ENCODE results near the gene DUSP10. TPM values are rescaled to one million over a fixed set of nuclear protein-coding genes. Genes with fewer than 3 reads are reported as not detected.

DUSP10 gene
- total and polyA plus RNA-seq, 8 donors = 4.7 to 14.5 (median 9.3) TPM

DNA sequence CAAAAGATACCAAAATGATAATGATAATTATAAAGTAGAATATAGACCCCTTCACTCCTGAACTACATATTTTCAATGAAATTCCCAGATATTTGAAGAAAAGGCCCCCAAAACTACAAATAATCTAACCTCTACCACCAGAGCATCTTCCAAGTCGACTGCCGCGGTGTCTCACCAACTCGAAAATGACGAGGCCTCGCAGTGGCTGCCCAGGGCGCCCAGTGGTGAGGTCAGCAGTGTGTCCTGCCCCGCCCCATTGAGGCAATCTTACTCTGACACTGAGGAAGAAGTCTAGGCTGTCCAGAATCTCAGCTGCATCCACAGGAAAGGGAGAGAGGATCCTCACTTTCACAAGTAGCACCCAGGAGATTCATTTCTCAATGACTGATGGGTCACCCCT is 5.2 kb downstream of the DUSP10 start:
- H3K27me3 ChIP-seq = no peaks in the 10 kb centered on the region
- TF ChIP-seq, protein P1, sequence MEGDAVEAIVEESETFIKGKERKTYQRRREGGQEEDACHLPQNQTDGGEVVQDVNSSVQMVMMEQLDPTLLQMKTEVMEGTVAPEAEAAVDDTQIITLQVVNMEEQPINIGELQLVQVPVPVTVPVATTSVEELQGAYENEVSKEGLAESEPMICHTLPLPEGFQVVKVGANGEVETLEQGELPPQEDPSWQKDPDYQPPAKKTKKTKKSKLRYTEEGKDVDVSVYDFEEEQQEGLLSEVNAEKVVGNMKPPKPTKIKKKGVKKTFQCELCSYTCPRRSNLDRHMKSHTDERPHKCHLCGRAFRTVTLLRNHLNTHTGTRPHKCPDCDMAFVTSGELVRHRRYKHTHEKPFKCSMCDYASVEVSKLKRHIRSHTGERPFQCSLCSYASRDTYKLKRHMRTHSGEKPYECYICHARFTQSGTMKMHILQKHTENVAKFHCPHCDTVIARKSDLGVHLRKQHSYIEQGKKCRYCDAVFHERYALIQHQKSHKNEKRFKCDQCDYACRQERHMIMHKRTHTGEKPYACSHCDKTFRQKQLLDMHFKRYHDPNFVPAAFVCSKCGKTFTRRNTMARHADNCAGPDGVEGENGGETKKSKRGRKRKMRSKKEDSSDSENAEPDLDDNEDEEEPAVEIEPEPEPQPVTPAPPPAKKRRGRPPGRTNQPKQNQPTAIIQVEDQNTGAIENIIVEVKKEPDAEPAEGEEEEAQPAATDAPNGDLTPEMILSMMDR (IDR thresholded peaks at IDR 0.05) = no peak
- H3K36me3 ChIP-seq = peaks cover 0 to 5% (median 0%) of the 10 kb centered on the region in 3 donors
- intact Hi-C loops (cut with DNase I) = no loop called here
- peaks cover 0 to 39% (median 6%) of the 10 kb centered on the region in 3 donors for H3K4me1 ChIP-seq
- H3K27ac ChIP-seq = no peak overlapping the region
- 97 to 98% methylated on average over 8 of the region's 8 CpGs for WGBS, 2 donors
- no peak for ATAC-seq
- no peaks in the 10 kb centered on the region for H3K9me3 ChIP-seq
- H3K4me3 ChIP-seq = no peak overlapping the region
- no peak for FAIRE-seq
- peak in 1 of 6 donors; percentile 26 for DNase-seq

DNA sequence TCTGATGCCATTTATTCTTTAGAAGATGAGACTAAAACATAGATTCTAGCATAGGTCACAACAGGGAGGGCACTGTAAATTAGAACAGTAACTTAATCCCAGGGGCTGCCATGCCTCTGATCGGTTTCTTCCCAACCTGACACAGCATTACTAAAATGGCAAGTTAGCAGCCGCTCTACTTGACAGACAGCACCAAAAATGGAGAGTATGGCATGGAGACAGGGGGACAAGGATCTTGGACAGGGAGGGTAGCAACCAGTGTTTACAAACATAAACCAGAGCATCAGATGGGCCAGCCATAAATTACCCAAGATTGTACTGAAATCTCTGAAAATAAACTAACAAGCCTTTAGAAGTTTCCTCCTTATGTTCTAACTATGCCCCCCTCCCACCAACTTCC is 5.9 kb downstream of the DUSP10 start:
- Histone ChIP-seq H3K9me3 (no peaks in the 10 kb centered on the region), H3K4me1 (peaks cover 0 to 39% (median 6%) of the 10 kb centered on the region in 3 donors), H3K27me3 (no peaks in the 10 kb centered on the region), H3K27ac (no peak overlapping the region), H3K36me3 (peaks cover 0 to 5% (median 0%) of the 10 kb centered on the region in 3 donors), H3K4me3 (no peak overlapping the region)
- FAIRE-seq (no peak), ATAC-seq (no peak), DNase-seq (no peak)
- 94 to 95% methylated on average over 2 of the region's 2 CpGs for WGBS, 2 donors
- TF ChIP-seq, protein P1 (IDR thresholded peaks at IDR 0.05) = no peak
- intact Hi-C loops (cut with DNase I) = no loop called here

DNA sequence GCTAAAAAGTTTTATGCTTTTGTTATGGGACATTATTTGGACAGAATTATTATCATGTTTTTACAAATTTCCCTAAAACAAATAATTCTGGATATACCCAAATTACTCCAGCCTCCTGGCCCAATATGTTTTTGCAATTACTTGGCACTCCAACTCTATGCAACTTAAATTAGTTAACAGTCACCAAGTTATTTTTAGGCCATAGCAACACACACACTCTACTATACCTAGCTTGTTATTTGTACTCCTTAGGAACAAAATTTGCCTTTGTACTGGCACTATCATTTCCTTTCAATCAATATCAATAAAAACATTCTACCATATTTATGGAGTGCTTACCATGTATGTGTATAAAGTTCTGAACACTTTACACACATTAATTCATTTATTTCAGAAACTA is 7.7 kb downstream of the DUSP10 start:
- FAIRE-seq = no peak
- Histone ChIP-seq H3K27ac (no peak overlapping the region), H3K9me3 (no peaks in the 10 kb centered on the region), H3K27me3 (no peaks in the 10 kb centered on the region), H3K36me3 (peaks cover 0 to 5% (median 0%) of the 10 kb centered on the region in 3 donors), H3K4me3 (no peak overlapping the region), H3K4me1 (peaks cover 0 to 39% (median 6%) of the 10 kb centered on the region in 3 donors)
- TF ChIP-seq, protein P1 (IDR thresholded peaks at IDR 0.05) = no peak
- ATAC-seq = no peak
- no peak for DNase-seq
- intact Hi-C loops (cut with DNase I) = no loop called here

DNA sequence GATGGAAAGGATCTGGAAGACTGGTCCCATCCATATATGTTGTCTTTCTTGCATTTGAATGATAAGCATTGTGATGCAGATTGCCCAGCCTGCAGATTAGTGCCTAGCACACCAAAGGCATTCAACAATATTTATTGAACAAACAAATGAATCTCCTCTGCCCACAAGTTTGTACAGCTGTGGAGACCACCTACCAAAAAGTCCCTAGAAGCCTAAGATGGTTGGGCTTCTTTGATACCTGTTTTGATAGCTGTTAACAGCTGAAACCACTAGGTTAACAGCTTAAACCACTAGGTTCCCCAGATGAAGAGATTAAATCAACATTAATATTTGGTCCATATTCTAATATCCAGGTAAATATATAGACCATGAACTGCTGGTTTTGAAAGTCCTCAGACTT is 9.8 kb downstream of the DUSP10 start:
- DNase-seq (no peak), ATAC-seq (no peak), FAIRE-seq (no peak)
- Histone ChIP-seq H3K36me3 (no peaks in the 10 kb centered on the region), H3K27ac (no peak overlapping the region), H3K4me3 (no peak overlapping the region), H3K4me1 (peaks cover 0 to 27% (median 6%) of the 10 kb centered on the region in 3 donors), H3K9me3 (no peaks in the 10 kb centered on the region), H3K27me3 (no peaks in the 10 kb centered on the region)
- TF ChIP-seq, protein P1 (IDR thresholded peaks at IDR 0.05) = no peak
- intact Hi-C loops (cut with DNase I) = no loop called here

DNA sequence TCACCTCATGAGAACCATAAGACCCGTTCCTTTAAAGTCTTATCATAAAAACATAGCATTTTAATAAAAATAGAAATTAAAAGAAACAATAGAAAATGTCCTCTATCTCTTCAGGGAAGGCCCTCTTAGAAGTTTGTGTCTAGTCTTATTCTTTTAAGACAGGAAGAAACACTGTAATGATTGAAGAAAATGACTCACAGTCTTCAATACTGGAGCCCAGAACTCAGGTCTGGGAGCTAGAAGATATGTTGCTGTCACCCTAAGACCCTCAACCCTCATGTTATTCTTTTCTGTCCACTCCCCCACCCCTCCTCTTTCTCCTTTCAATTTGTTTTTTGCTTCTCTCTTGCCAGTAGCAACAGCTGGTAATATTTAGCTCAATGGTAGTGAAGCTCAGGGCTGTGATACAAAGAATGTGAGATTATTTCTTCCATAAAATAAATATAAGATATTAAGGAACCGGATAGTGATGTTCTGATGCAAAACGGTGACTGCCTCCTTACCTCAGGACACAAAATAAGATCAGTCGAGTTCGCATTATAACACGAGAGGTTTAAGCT is 12.0 kb downstream of the DUSP10 start:
- Histone ChIP-seq H3K27me3 (no peaks in the 10 kb centered on the region), H3K27ac (no peak overlapping the region), H3K36me3 (no peaks in the 10 kb centered on the region), H3K9me3 (no peaks in the 10 kb centered on the region), H3K4me3 (no peak overlapping the region), H3K4me1 (peaks cover 0 to 22% (median 6%) of the 10 kb centered on the region in 3 donors)
- ATAC-seq (no peak), FAIRE-seq (no peak), DNase-seq (no peak)
- TF ChIP-seq, protein P1 (IDR thresholded peaks at IDR 0.05) = no peak
- 72 to 79% methylated on average over 6 of the region's 6 CpGs for WGBS, 2 donors
- intact Hi-C loops (cut with DNase I) = no loop called here
